ENCODE data around the gene EIF3B. TPM values are rescaled to one million over a fixed set of nuclear protein-coding genes. Genes with fewer than 3 reads are reported as not detected.

Gene EIF3B
- total and polyA plus RNA-seq, 7 donors, result 37.9 to 125 (median 96.9) TPM

- no peak for DNase-seq
- H3K36me3 ChIP-seq, result peaks cover 69 to 100% (median 93%) of the 10 kb centered on the region in 4 donors
- H3K4me1 ChIP-seq, result no peaks in the 10 kb centered on the region
- no peak overlapping the region for H3K4me3 ChIP-seq
- H3K9me3 ChIP-seq, result no peaks in the 10 kb centered on the region
- WGBS, 2 donors, result 91 to 93% methylated on average over 8 of the region's 8 CpGs
- H3K27me3 ChIP-seq, result no peaks in the 10 kb centered on the region
- TF ChIP-seq POLR2A (IDR thresholded peaks at IDR 0.05) (no peak), EP300 (IDR thresholded peaks at IDR 0.05) (no peak)
- intact Hi-C loops (cut with DNase I), result no loop called here
- H3K27ac ChIP-seq, result no peak overlapping the region
Observed at GRCh38 chr7:2371329-2371728, 16.7 kb downstream of the EIF3B start.

- WGBS, 2 donors, result 93 to 95% methylated on average over 14 of the region's 14 CpGs
- Histone ChIP-seq H3K4me3 (no peak overlapping the region), H3K36me3 (peaks cover 65 to 99% (median 90%) of the 10 kb centered on the region in 4 donors), H3K4me1 (no peaks in the 10 kb centered on the region), H3K27me3 (no peaks in the 10 kb centered on the region), H3K27ac (no peak overlapping the region), H3K9me3 (no peaks in the 10 kb centered on the region)
- no peak for DNase-seq
- intact Hi-C loops (cut with DNase I), result no loop called here
- TF ChIP-seq CTCF (IDR thresholded peaks at IDR 0.05) (no peak), EP300 (IDR thresholded peaks at IDR 0.05) (no peak), POLR2AphosphoS5 (IDR thresholded peaks at IDR 0.05) (no peak), POLR2A (IDR thresholded peaks at IDR 0.05) (no peak)
Observed at GRCh38 chr7:2372724-2373123, 18.1 kb downstream of the EIF3B start.

GRCh38 chr7:2373124-2373556 lies 18.5 kb downstream of the EIF3B start:
- Histone ChIP-seq H3K9me3 (no peaks in the 10 kb centered on the region), H3K4me3 (no peak overlapping the region), H3K27me3 (no peaks in the 10 kb centered on the region), H3K36me3 (peaks cover 65 to 95% (median 87%) of the 10 kb centered on the region in 4 donors), H3K4me1 (no peaks in the 10 kb centered on the region), H3K27ac (no peak overlapping the region)
- 93 to 96% methylated on average over 14 of the region's 14 CpGs for WGBS, 2 donors
- TF ChIP-seq EP300 (IDR thresholded peaks at IDR 0.05) (no peak), CTCF (IDR thresholded peaks at IDR 0.05) (no peak), POLR2AphosphoS5 (IDR thresholded peaks at IDR 0.05) (no peak), POLR2A (IDR thresholded peaks at IDR 0.05) (no peak)
- DNase-seq, result no peak
- intact Hi-C loops (cut with DNase I), result no loop called here

- H3K4me1 ChIP-seq, result no peaks in the 10 kb centered on the region
- TF ChIP-seq CTCF (IDR thresholded peaks at IDR 0.05) (no peak), POLR2A (IDR thresholded peaks at IDR 0.05) (no peak), POLR2AphosphoS5 (IDR thresholded peaks at IDR 0.05) (no peak), EP300 (IDR thresholded peaks at IDR 0.05) (no peak)
- WGBS, 2 donors, result 91 to 92% methylated on average over 7 of the region's 7 CpGs
- H3K9me3 ChIP-seq, result no peaks in the 10 kb centered on the region
- intact Hi-C loops (cut with DNase I), result no loop called here
- no peak for DNase-seq
- H3K4me3 ChIP-seq, result no peak overlapping the region
- H3K36me3 ChIP-seq, result peaks cover 67 to 93% (median 83%) of the 10 kb centered on the region in 4 donors
- H3K27ac ChIP-seq, result no peak overlapping the region
- no peaks in the 10 kb centered on the region for H3K27me3 ChIP-seq
Observed at GRCh38 chr7:2373646-2374045, 19.0 kb downstream of the EIF3B start.

GRCh38 chr7:2374401-2374800 lies 19.8 kb downstream of the EIF3B start:
- Histone ChIP-seq H3K36me3 (peaks cover 69 to 93% (median 83%) of the 10 kb centered on the region in 4 donors), H3K4me1 (no peaks in the 10 kb centered on the region), H3K9me3 (no peaks in the 10 kb centered on the region), H3K4me3 (no peak overlapping the region), H3K27me3 (no peaks in the 10 kb centered on the region), H3K27ac (no peak overlapping the region)
- no peak for DNase-seq
- intact Hi-C loops (cut with DNase I), result no loop called here
- WGBS, 2 donors, result 96 to 97% methylated on average over 18 of the region's 18 CpGs
- no peak for TF ChIP-seq POLR2AphosphoS5 (IDR thresholded peaks at IDR 0.05)
- no peak for TF ChIP-seq POLR2A (IDR thresholded peaks at IDR 0.05)
- TF ChIP-seq CTCF (IDR thresholded peaks at IDR 0.05), result no peak
- TF ChIP-seq EP300 (IDR thresholded peaks at IDR 0.05), result no peak
